Mucosa of descending colon (tissue), 3 donors: ENCODE measurements around the gene ERBB4. TPM values are rescaled to one million over a fixed set of nuclear protein-coding genes. Genes with fewer than 3 reads are reported as not detected.

ENCODE experiments used
- ATAC-seq: fragments of 200-7000 bp; cut with Tn5 transposase; one replicate; pipeline ENCODE4 v1.9.1; 2020; ENCODE audit warnings: mild to moderate bottlenecking, moderate library complexity
- DNase-seq, 3 donors: peaks; one replicate each; pipeline ENCODE4 v3.0.0-alpha.2; 2020
- H3K36me3 ChIP-seq: fragments of 200-600 bp; one replicate; pipeline ENCODE4 v1.8.0; 2021; ENCODE audit warnings: low read depth, mild to moderate bottlenecking
- H3K4me1 ChIP-seq: fragments of 200-600 bp; one replicate; pipeline ENCODE4 v1.8.0; 2021; ENCODE audit warnings: low read depth, mild to moderate bottlenecking
- H3K4me3 ChIP-seq: fragments of 200-600 bp; one replicate; pipeline ENCODE4 v1.8.0; 2021; ENCODE audit warnings: mild to moderate bottlenecking
- H3K9me3 ChIP-seq: fragments of 200-600 bp; one replicate; pipeline ENCODE4 v1.8.0; 2021; ENCODE audit warnings: mild to moderate bottlenecking
- CTCF ChIP-seq: fragments of 200-600 bp; IDR thresholded peaks from one replicate; pipeline ENCODE4 v1.8.0; 2022; ENCODE audit warnings: antibody characterized with exemption, mild to moderate bottlenecking
- intact Hi-C, 2 donors: fragments of 100-400 bp; cut with DNase I in 1 of 2; cut with micrococcal nuclease in 1 of 2; formaldehyde crosslinking; loops; one replicate each; pipeline versions ENCODE4 v1.11.0 to v1.11.1; 2022; cut with DNase I, micrococcal nuclease
- total RNA-seq, 3 donors: library from RNA; stranded (reverse); fragmentation: NEBNext Ultra II Directional in 2 of 3; extraction: Animal tissue kit (Norgen Biotek cat#: 25700) in 2 of 3; gene quantifications; one replicate each; pipeline versions ENCODE4 v1.2.1 to v1.2.4, GENCODE V29; 2021 to 2023
- donor health status: DM: no; HTN: no; CAD: no; lungs with moderate emphysema.
- donor health status: DM: no; HTN: no; CAD: no.
- donor health status: DM: no; HTN: yes; CAD: no.

The ERBB4 gene
- total RNA-seq, 3 donors from 2014 or later, result 0.05 to 0.25 TPM; not detected in 1

- no peaks in the 10 kb centered on the region for H3K4me1 ChIP-seq
- no peak for DNase-seq
- peaks cover 2% of the 10 kb centered on the region for H3K9me3 ChIP-seq
- intact Hi-C loops, result no loop called here
- no peak for ATAC-seq
- no peaks in the 10 kb centered on the region for H3K36me3 ChIP-seq
- no peak overlapping the region for H3K4me3 ChIP-seq
- no peak for TF ChIP-seq CTCF
Observed at GRCh38 chr2:211867845-211868451, 670.7 kb downstream of the ERBB4 start.

DNA sequence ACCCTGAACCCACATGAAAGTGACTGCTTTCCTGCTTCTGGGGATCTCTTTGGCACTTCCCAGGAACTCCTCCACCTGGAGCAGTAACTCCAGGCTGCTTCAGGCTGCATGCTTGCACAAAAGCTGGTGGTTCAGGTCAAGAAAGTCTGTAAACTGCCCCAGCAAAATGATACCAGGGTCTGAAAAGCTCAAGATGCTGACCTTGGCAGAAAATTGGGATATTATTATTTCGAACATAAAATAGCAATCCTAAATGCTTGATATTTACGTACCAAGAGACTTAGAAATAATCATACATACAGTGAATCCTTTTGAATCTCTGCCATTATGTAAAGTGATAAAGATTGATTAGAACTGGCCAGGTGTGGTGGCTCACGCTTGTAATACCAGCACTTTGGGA lies 674.3 kb downstream of the ERBB4 start:
- intact Hi-C loops, result no loop called here
- Histone ChIP-seq H3K36me3 (no peaks in the 10 kb centered on the region), H3K9me3 (peaks cover 6% of the 10 kb centered on the region), H3K4me3 (no peak overlapping the region), H3K4me1 (no peaks in the 10 kb centered on the region)
- DNase-seq, result no peak
- no peak for TF ChIP-seq CTCF
- ATAC-seq, result no peak

DNA sequence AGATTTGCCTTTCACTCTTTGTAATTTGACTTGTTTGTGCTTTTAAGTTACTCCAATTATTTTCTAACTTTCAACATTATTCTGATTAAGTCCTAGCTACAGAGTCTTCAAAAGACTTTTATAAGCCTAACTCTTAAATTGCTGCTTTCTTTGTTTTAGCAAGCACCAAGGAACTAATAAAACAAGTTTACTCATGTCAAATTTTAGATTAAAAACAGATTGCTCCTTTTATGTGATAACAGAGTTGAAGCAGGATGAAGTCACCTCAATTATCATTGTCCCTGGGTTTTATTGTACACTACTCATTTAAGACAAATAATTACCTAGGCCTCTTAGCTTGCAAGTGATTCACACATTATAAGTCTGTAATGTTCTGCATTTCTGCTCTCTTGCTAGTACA lies 678.4 kb downstream of the ERBB4 start:
- H3K36me3 ChIP-seq, result no peaks in the 10 kb centered on the region
- no peak for DNase-seq
- H3K4me1 ChIP-seq, result no peaks in the 10 kb centered on the region
- peaks cover 6% of the 10 kb centered on the region for H3K9me3 ChIP-seq
- no peak for ATAC-seq
- intact Hi-C loops, result no loop called here
- no peak for TF ChIP-seq CTCF
- no peak overlapping the region for H3K4me3 ChIP-seq

- no peaks in the 10 kb centered on the region for H3K36me3 ChIP-seq
- intact Hi-C loops, result no loop called here
- no peaks in the 10 kb centered on the region for H3K9me3 ChIP-seq
- ATAC-seq, result no peak
- no peak overlapping the region for H3K4me3 ChIP-seq
- TF ChIP-seq CTCF, result no peak
- no peaks in the 10 kb centered on the region for H3K4me1 ChIP-seq
- DNase-seq, result no peak
Observed at GRCh38 chr2:211854832-211855231, 683.8 kb downstream of the ERBB4 start.

GRCh38 chr2:211846714-211847113 lies 691.9 kb downstream of the ERBB4 start:
- Histone ChIP-seq H3K4me3 (no peak overlapping the region), H3K9me3 (no peaks in the 10 kb centered on the region), H3K36me3 (no peaks in the 10 kb centered on the region), H3K4me1 (no peaks in the 10 kb centered on the region)
- intact Hi-C loops, result no loop called here
- no peak for DNase-seq
- no peak for ATAC-seq
- no peak for TF ChIP-seq CTCF

DNA sequence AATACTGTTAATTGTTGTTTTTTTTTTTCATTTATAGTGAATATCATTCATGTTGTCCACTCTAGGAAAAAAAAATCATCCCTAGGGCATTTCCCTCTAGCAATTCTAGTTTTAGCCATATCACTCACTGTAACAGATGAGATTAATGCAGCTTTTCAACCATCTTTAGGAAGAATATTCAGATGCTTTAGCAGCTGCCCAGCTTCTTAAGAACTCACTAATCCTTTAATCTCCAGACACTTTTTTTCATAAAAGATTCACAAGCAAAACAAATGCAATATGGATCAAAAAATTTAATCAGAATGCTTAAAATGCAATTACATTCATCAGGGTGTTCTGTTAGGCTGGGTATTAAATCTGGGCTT lies 692.6 kb downstream of the ERBB4 start:
- intact Hi-C loops, result no loop called here
- no peak for DNase-seq
- H3K9me3 ChIP-seq, result no peaks in the 10 kb centered on the region
- no peaks in the 10 kb centered on the region for H3K4me1 ChIP-seq
- ATAC-seq, result no peak
- no peak for TF ChIP-seq CTCF
- no peaks in the 10 kb centered on the region for H3K36me3 ChIP-seq
- H3K4me3 ChIP-seq, result no peak overlapping the region
